ENCODE results near the gene ENOX1. TPM values are rescaled to one million over a fixed set of nuclear protein-coding genes. Genes with fewer than 3 reads are reported as not detected.

ENOX1 gene
- total and polyA plus RNA-seq, 2 of the 8 experiments (the other 6 are each of a cell fraction or from before 2014, with no cell fraction given), result 0.23 to 0.37 TPM

GRCh38 chr13:43305416-43305815, 481.4 kb downstream of the ENOX1 start:
- FAIRE-seq, result no peak
- POLR2A ChIA-PET (ENCODE audit: partially characterized antibody), result no interaction called here
- no peak overlapping the region for H2AFZ ChIP-seq (ENCODE audit: low read length)
- TF ChIP-seq TAF1 (IDR thresholded peaks at IDR 0.05; ENCODE audit: low read depth, low read length), result no peak
- no peak for TF ChIP-seq SP4 (IDR thresholded peaks at IDR 0.05; ENCODE audit: low read length)
- no peak for TF ChIP-seq CBX5 (IDR thresholded peaks at IDR 0.05; ENCODE audit: low read depth, low read length)
- no peak for TF ChIP-seq FOSL1 (IDR thresholded peaks at IDR 0.05; ENCODE audit: insufficient read depth, low read depth, low read length)
- no peak for TF ChIP-seq TBP (IDR thresholded peaks at IDR 0.05; ENCODE audit: low read depth, low read length)
- TF ChIP-seq TAF7 (optimal IDR thresholded peaks at IDR 0.05; ENCODE audit: borderline replicate concordance, low read depth, low read length), result no peak
- TF ChIP-seq CTCF (IDR thresholded peaks at IDR 0.05; ENCODE audit: control extremely low read depth in 1 of 3, insufficient read depth in 1 of 3, low read depth in 1 of 3, low read length in 3 of 3), result no peak
- TF ChIP-seq CHD2 (IDR thresholded peaks at IDR 0.05; ENCODE audit: low read length), result no peak
- TF ChIP-seq CREB1 (IDR thresholded peaks at IDR 0.05), result no peak
- no peak for TF ChIP-seq PHF8 (conservative IDR thresholded peaks at IDR 0.05; ENCODE audit: low read depth, low read length)
- TF ChIP-seq CBX8 (IDR thresholded peaks at IDR 0.05; ENCODE audit: borderline replicate concordance, low read depth, low read length), result no peak
- TF ChIP-seq EP300 (IDR thresholded peaks at IDR 0.05; ENCODE audit: borderline replicate concordance in 1 of 2, low read depth in 2 of 2, low read length in 2 of 2), result no peak

More at GRCh38 chr13:43305416-43305815, 481.4 kb downstream of the ENOX1 start:
- Histone ChIP-seq H2BK15ac (ENCODE audit: low read length) (no peak overlapping the region; the same call in 1 of the 2 replicates), H3K4me1 (replicated peaks in 1 of 4; ENCODE audit: control insufficient read depth in 3 of 4, insufficient read depth in 4 of 4, low read length in 3 of 4) (peaks cover 0 to 4% (median 0%) of the 10 kb centered on the region in 4 experiments; a peak in 1 of 7 replicates), H4K5ac (ENCODE audit: insufficient read length, low read depth, low read length) (no peak overlapping the region), H4K20me1 (replicated peaks in 1 of 2; ENCODE audit: control insufficient read depth in 1 of 2, insufficient read depth in 2 of 2, low read length in 2 of 2) (no peaks in the 10 kb centered on the region), H4K91ac (replicated peaks; ENCODE audit: insufficient read length, low read length) (no peak overlapping the region), H4K8ac (ENCODE audit: extremely low read depth, insufficient read depth, low read length) (no peak overlapping the region), H3K14ac (ENCODE audit: insufficient read length) (no peak overlapping the region), H3K79me2 (ENCODE audit: control insufficient read depth in 1 of 2, insufficient read depth in 2 of 2, low read length in 2 of 2) (no peaks in the 10 kb centered on the region), H3K27ac (ENCODE audit: low read depth, low read length) (no peak overlapping the region), H2BK5ac (ENCODE audit: low read depth, low read length) (no peak overlapping the region), H3K18ac (ENCODE audit: extremely low read depth, low read length) (no peak overlapping the region), H2BK120ac (replicated peaks; ENCODE audit: low read depth, low read length) (no peak overlapping the region), H3K79me1 (ENCODE audit: low read depth, low read length) (no peaks in the 10 kb centered on the region), H2BK20ac (ENCODE audit: low read length) (no peak overlapping the region), H3K9ac (replicated peaks in 1 of 4; ENCODE audit: extremely low read depth in 1 of 4, low read depth in 3 of 4, low read length in 3 of 4) (no peak overlapping the region), H3K4me2 (ENCODE audit: insufficient read depth in 1 of 2, low read depth in 2 of 2, low read length in 2 of 2) (no peak overlapping the region), H3K4ac (replicated peaks; ENCODE audit: insufficient read length, low read depth, low read length) (no peak overlapping the region), H3K23me2 (ENCODE audit: low read depth, low read length) (no peaks in the 10 kb centered on the region; the same call in 1 of the 2 replicates), H3K36me3 (ENCODE audit: control insufficient read depth in 2 of 4, insufficient read depth in 4 of 4, low read length in 3 of 4) (no peaks in the 10 kb centered on the region), H3K23ac (ENCODE audit: insufficient read length) (no peak overlapping the region), H2AK5ac (ENCODE audit: low read depth, low read length) (no peak overlapping the region; the same call in 1 of the 2 replicates), H2BK12ac (ENCODE audit: low read depth, low read length) (no peak overlapping the region), H3K9me3 (ENCODE audit: insufficient read depth in 2 of 2, low read depth in 1 of 2, low read length in 1 of 2) (no peaks in the 10 kb centered on the region), H3K4me3 (ENCODE audit: extremely low read depth in 1 of 4, insufficient read depth in 2 of 4, low read depth in 3 of 4, low read length in 4 of 4) (no peak overlapping the region), H3K27me3 (replicated peaks in 1 of 4; ENCODE audit: control insufficient read depth in 3 of 4, extremely low read depth in 1 of 4, insufficient read depth in 3 of 4, low read length in 3 of 4) (no peaks in the 10 kb centered on the region; a peak in 2 of 7 replicates), H3K56ac (replicated peaks; ENCODE audit: insufficient read length, low read depth, low read length) (no peak overlapping the region)
- CTCF ChIA-PET (ENCODE audit: partially characterized antibody), result interaction anchor here (0.7 to 1.7 kb wide), 7 partner anchors 9 to 388 kb away, joined by 3 to 7 read pairs (median 3); no protein-coding TSS in a partner anchor
- WGBS, 2 experiments (ENCODE audit: extremely low coverage in 1 of 2, insufficient coverage in 1 of 2, insufficient read length in 1 of 2, insufficient replicate concordance in 2 of 2, low coverage in 1 of 2, low lambda C conversion rate in 2 of 2, missing lambda C conversion rate in 1 of 2), result 48% methylated on average over 4 of the region's 4 CpGs; no CpG with 5 or more reads in 1 of the 2 experiments
- DNase-seq (ENCODE audit: low read depth in 1 of 2, low spot score in 2 of 2), result no peak

Measured in H1 (cell line).